Measurements from ENCODE around the gene PLEKHA5. TPM values are rescaled to one million over a fixed set of nuclear protein-coding genes. Genes with fewer than 3 reads are reported as not detected.

PLEKHA5 gene
- total and polyA plus RNA-seq, 2 of the 4 experiments (the other 2 are of a cell fraction), result 5.3 to 12.2 TPM

DNA sequence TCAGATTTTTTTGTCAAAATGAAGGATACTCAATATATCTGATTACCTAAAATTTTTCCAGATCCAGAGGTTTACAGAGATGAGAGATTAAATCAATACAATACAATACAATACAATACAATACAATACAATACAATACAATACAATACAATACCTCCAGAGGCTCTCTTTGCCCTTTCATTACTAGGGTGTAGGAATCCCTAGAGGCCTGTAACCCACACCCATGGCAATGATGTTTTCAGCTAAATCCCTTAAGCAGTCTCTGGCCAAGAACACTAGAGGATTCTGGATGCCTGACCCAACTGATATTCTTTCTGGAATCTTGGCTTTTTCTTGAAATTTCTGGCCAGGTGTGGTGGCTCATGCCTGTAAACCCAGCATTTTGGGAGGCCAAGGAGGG lies 286.0 kb downstream of the PLEKHA5 start:
- no peak for TF ChIP-seq RCOR1 (IDR thresholded peaks at IDR 0.05; ENCODE audit: insufficient replicate concordance, low read length)
- TF ChIP-seq MAZ (IDR thresholded peaks at IDR 0.05; ENCODE audit: borderline replicate concordance, low read depth, low read length), result no peak
- TF ChIP-seq MXI1 (IDR thresholded peaks at IDR 0.05; ENCODE audit: borderline replicate concordance, low read depth, low read length), result no peak
- no peak overlapping the region for H2AK9ac ChIP-seq (replicated peaks; ENCODE audit: low read depth, low read length, poor library complexity)
- H3K9me1 ChIP-seq (ENCODE audit: insufficient read depth, low read length), result peaks cover 6% of the 10 kb centered on the region; the same call in 1 of the 2 replicates
- no TSS peak for BruUV-seq (replicated peaks)
- H3K4me2 ChIP-seq (ENCODE audit: low read depth, low read length), result no peak overlapping the region
- in situ Hi-C loops (cut with MboI; ENCODE audit: low sequenced_read_pairs), result no loop called here
- no peak for ATAC-seq (ENCODE audit: low read depth)
- ChIA-PET CTCF (interaction anchor here (0.7 kb wide), 1 partner anchor 19 kb away, joined by 4 read pairs; no protein-coding TSS in a partner anchor), POLR2A (ENCODE audit: unreplicated experiment) (no interaction called here)
- H2AFZ ChIP-seq (replicated peaks; ENCODE audit: low read length, poor library complexity), result no peak overlapping the region
- no peak overlapping the region for H3K27ac ChIP-seq (ENCODE audit: insufficient read depth, low read length)
- H3K79me1 ChIP-seq (ENCODE audit: low read depth in 1 of 2, low read length in 2 of 2), result no peaks in the 10 kb centered on the region
- no peak overlapping the region for H2BK120ac ChIP-seq (ENCODE audit: low read depth, low read length)
- H4K5ac ChIP-seq (ENCODE audit: low read depth, low read length), result no peak overlapping the region
- H2BK15ac ChIP-seq (ENCODE audit: low read depth, low read length), result no peak overlapping the region
- no peaks in the 10 kb centered on the region for H3K27me3 ChIP-seq (ENCODE audit: control insufficient read depth, insufficient read depth, low read length)
- H2BK20ac ChIP-seq (ENCODE audit: low read depth, low read length), result no peak overlapping the region
- H4K91ac ChIP-seq (ENCODE audit: insufficient read depth, low read depth, low read length), result no peak overlapping the region
- H3K4me3 ChIP-seq (ENCODE audit: insufficient read depth, low read depth, low read length), result no peak overlapping the region
- no peak overlapping the region for H3K4ac ChIP-seq (ENCODE audit: low read depth, low read length)
- H3K36me3 ChIP-seq (ENCODE audit: control insufficient read depth, insufficient read depth, low read length), result no peaks in the 10 kb centered on the region
- no peak overlapping the region for H3K18ac ChIP-seq (ENCODE audit: low read depth, low read length)
- H4K20me1 ChIP-seq (ENCODE audit: insufficient read depth, low read length), result no peaks in the 10 kb centered on the region
- no peak overlapping the region for H2BK5ac ChIP-seq (ENCODE audit: low read depth, low read length, poor library complexity, severe bottlenecking)
- intact Hi-C loops (cut with micrococcal nuclease), result no loop called here
- no peak overlapping the region for H4K8ac ChIP-seq (ENCODE audit: low read depth in 2 of 2, low read length in 2 of 2)
- no peak for DNase-seq
- dilution Hi-C loops (cut with HindIII; ENCODE audit: low sequenced_read_pairs, unreplicated experiment), result no loop called here
- H3K23ac ChIP-seq (ENCODE audit: low read depth, low read length), result no peak overlapping the region
- no peak overlapping the region for H3K9ac ChIP-seq (ENCODE audit: low read depth, low read length)
- no peaks in the 10 kb centered on the region for H3K4me1 ChIP-seq (ENCODE audit: control insufficient read depth, insufficient read depth, low read length)
- no peak overlapping the region for H3K14ac ChIP-seq (replicated peaks; ENCODE audit: low read depth, low read length)
- H2AK5ac ChIP-seq (ENCODE audit: low read depth, low read length), result no peak overlapping the region
- H3K9me3 ChIP-seq (ENCODE audit: control insufficient read depth, insufficient read depth, low read length), result no peaks in the 10 kb centered on the region
- no peak overlapping the region for H3K56ac ChIP-seq (ENCODE audit: extremely low read depth, insufficient read depth, low read length)

Measured in IMR-90 (cell line).